Activated CD8-positive, alpha-beta T cell treated with anti-CD3 and anti-CD28 coated beads for 36 hours (primary cell): ENCODE results near the gene RASGRF2. TPM values are rescaled to one million over a fixed set of nuclear protein-coding genes. Genes with fewer than 3 reads are reported as not detected.

ENCODE experiments used
- ATAC-seq: fragments of 200-7000 bp; cut with Tn5 transposase; one replicate; pipeline ENCODE4 v1.10.0; 2021; ENCODE audit warnings: mild to moderate bottlenecking, moderate library complexity
- CTCF ChIA-PET: fragments of 350-600 bp; sonication (Branson Sonifier 250); formaldehyde crosslinking; loops from one replicate; lab custom pipeline; 2021; ENCODE audit warnings: antibody characterized with exemption; lab: Charles Lee
- POLR2A ChIA-PET: fragments of 350-600 bp; sonication (Branson Sonifier 250); formaldehyde crosslinking; loops from one replicate; lab custom pipeline; 2021; ENCODE audit warnings: antibody characterized with exemption; lab: Charles Lee
- DNase-seq: peaks from one replicate; pipeline ENCODE4 v3.0.0-alpha.2; 2020
- H3K27ac Mint-ChIP-seq: one replicate; pipeline ENCODE4 v1.8.0; 2021; ENCODE audit warnings: mild to moderate bottlenecking, mixed read lengths
- H3K27me3 Mint-ChIP-seq: one replicate; pipeline ENCODE4 v1.8.0; 2021; ENCODE audit warnings: mixed read lengths
- H3K36me3 Mint-ChIP-seq: one replicate; pipeline ENCODE4 v1.8.0; 2021; ENCODE audit warnings: low read depth, mixed read lengths
- H3K4me1 Mint-ChIP-seq: one replicate; pipeline ENCODE4 v1.8.0; 2021; ENCODE audit warnings: low read depth, mixed read lengths
- H3K4me3 Mint-ChIP-seq: one replicate; pipeline ENCODE4 v1.8.0; 2021; ENCODE audit warnings: mild to moderate bottlenecking, moderate library complexity, mixed read lengths
- H3K9me3 Mint-ChIP-seq: one replicate; pipeline ENCODE4 v1.8.0; 2021; ENCODE audit warnings: mixed read lengths
- intact Hi-C: fragments of 100-400 bp; cut with micrococcal nuclease; formaldehyde crosslinking; loops from one replicate; pipeline ENCODE4 v1.10.0; 2022
- total RNA-seq, 2 experiments: library from RNA; stranded (reverse); gene quantifications; one replicate each; pipeline ENCODE4 v1.2.3, GENCODE V29; 2021
- TF ChIP-seq, protein P1 (sequence below): fragments of 200-600 bp; IDR thresholded peaks from one replicate; pipeline ENCODE4 v1.8.0; 2022; ENCODE audit warnings: antibody characterized with exemption, mild to moderate bottlenecking

RASGRF2 gene
- total RNA-seq, 2 experiments from 2014 or later, result 14.9 to 15.8 TPM

GRCh38 chr5:81177061-81177460 lies 216.9 kb downstream of the RASGRF2 start:
- POLR2A ChIA-PET, result interaction anchor here (1.4 kb wide), 1 partner anchor 134 kb away, joined by 4 read pairs; no protein-coding TSS in a partner anchor
- intact Hi-C loops, result no loop called here
- H3K4me1 Mint-ChIP-seq, result no peaks in the 10 kb centered on the region
- H3K36me3 Mint-ChIP-seq, result peaks cover 1% of the 10 kb centered on the region
- TF ChIP-seq, protein P1, sequence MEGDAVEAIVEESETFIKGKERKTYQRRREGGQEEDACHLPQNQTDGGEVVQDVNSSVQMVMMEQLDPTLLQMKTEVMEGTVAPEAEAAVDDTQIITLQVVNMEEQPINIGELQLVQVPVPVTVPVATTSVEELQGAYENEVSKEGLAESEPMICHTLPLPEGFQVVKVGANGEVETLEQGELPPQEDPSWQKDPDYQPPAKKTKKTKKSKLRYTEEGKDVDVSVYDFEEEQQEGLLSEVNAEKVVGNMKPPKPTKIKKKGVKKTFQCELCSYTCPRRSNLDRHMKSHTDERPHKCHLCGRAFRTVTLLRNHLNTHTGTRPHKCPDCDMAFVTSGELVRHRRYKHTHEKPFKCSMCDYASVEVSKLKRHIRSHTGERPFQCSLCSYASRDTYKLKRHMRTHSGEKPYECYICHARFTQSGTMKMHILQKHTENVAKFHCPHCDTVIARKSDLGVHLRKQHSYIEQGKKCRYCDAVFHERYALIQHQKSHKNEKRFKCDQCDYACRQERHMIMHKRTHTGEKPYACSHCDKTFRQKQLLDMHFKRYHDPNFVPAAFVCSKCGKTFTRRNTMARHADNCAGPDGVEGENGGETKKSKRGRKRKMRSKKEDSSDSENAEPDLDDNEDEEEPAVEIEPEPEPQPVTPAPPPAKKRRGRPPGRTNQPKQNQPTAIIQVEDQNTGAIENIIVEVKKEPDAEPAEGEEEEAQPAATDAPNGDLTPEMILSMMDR, result no peak
- H3K9me3 Mint-ChIP-seq, result no peaks in the 10 kb centered on the region
- no peak for ATAC-seq
- H3K27me3 Mint-ChIP-seq, result no peaks in the 10 kb centered on the region
- DNase-seq, result no peak
- no peak overlapping the region for H3K4me3 Mint-ChIP-seq
- CTCF ChIA-PET, result interaction anchor here (0.6 to 1.5 kb wide), 2 partner anchors 14 to 16 kb away, joined by 3 to 5 read pairs; no protein-coding TSS in a partner anchor
- H3K27ac Mint-ChIP-seq, result no peak overlapping the region

GRCh38 chr5:81179959-81180358 lies 219.8 kb downstream of the RASGRF2 start:
- DNase-seq, result no peak
- Mint-ChIP-seq H3K36me3 (peaks cover 1% of the 10 kb centered on the region), H3K27me3 (no peaks in the 10 kb centered on the region), H3K27ac (no peak overlapping the region), H3K4me1 (peaks cover 15% of the 10 kb centered on the region), H3K4me3 (no peak overlapping the region), H3K9me3 (no peaks in the 10 kb centered on the region)
- ChIA-PET CTCF (no interaction called here), POLR2A (no interaction called here)
- ATAC-seq, result no peak
- intact Hi-C loops, result no loop called here
- TF ChIP-seq, protein P1, result no peak

DNA sequence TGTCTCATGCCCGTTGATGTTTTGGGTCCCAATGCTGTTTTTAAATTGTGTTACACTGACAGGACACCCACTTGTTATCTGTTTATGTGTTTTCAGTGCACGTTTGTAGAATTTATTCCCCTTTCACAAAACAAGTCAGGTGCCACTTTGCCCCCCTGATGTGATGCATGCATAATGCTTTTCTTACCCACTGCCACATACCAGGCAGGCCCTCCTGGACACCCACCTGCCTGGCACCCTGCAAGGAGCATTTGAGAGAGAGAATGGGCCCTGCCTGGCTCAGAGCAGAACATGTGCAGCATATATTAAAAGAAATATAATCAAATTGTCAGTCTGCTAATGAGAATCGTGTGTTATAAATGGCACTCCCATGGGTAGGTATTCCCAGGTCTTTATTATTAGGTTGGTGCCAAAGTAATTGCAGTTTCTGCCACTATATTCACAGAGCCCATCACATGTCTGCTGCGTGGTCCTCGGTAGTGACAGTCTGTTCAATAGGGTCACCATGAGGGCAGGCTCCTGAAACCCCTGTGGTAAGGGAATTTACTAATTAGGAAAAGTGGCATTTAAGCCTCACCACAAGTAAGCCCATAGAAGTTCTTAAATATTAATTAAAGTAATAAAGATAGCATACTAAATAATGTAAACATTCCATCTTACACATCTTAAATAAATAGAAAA lies 220.8 kb downstream of the RASGRF2 start:
- no peak for DNase-seq
- ChIA-PET POLR2A (no interaction called here), CTCF (interaction anchor here (6.4 kb wide), 1 partner anchor 12 kb away, joined by 56 read pairs; no protein-coding TSS in a partner anchor)
- Mint-ChIP-seq H3K36me3 (peaks cover 1% of the 10 kb centered on the region), H3K9me3 (no peaks in the 10 kb centered on the region), H3K4me3 (no peak overlapping the region), H3K27ac (no peak overlapping the region), H3K4me1 (peaks cover 15% of the 10 kb centered on the region), H3K27me3 (no peaks in the 10 kb centered on the region)
- TF ChIP-seq, protein P1, result no peak
- ATAC-seq, result no peak
- intact Hi-C loops, result no loop called here

DNA sequence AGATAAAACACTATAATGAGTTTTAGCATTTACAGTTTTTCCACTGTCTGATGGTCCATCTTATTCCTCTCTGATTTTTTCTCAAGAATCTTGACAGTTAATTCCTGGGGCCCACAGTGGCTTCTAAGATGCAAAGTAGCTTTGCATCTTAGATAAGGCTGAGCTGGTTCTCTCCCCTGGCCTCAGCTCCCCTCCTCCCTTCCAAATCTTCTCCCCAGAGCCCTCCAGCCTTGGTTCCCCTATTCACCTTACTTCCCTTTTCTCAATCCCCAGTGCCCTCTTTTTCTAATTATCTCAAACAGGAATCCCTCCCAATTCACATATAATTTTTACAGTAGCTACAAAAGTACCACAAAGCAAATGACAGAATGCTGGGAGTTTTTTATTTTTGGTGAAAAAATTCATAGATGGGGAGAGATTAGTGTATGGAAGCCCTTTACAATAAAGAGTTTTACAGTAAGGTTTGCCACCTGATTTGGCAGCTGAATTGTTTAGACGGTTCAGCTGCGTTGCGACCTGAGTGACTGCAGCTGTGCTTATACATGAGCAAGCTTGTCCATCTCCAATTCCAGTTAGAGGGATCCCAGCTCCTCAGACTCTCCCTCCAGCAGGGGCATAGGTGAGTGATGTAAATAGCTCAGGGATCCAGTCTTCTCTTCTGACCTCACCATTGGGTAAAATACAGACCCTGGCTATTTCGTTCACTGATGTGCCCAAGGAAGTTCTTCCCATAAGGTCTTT lies 221.6 kb downstream of the RASGRF2 start:
- H3K36me3 Mint-ChIP-seq, result peaks cover 1% of the 10 kb centered on the region
- CTCF ChIA-PET, result interaction anchor here (2.5 to 6.4 kb wide), 2 partner anchors 12 to 16 kb away, joined by 9 to 56 read pairs; no protein-coding TSS in a partner anchor
- no peaks in the 10 kb centered on the region for H3K27me3 Mint-ChIP-seq
- POLR2A ChIA-PET, result interaction anchor here (0.5 kb wide), 1 partner anchor 239 kb away, joined by 4 read pairs; no protein-coding TSS in a partner anchor
- TF ChIP-seq, protein P1, result no peak
- H3K4me3 Mint-ChIP-seq, result no peak overlapping the region
- DNase-seq (no peak), ATAC-seq (no peak)
- no peak overlapping the region for H3K27ac Mint-ChIP-seq
- H3K4me1 Mint-ChIP-seq, result peaks cover 15% of the 10 kb centered on the region
- H3K9me3 Mint-ChIP-seq, result no peaks in the 10 kb centered on the region
- intact Hi-C loops, result no loop called here
